ENCODE measurements around the gene ADGRB3.

The ADGRB3 gene

GRCh38 chr6:68838571-68838970 lies 203.5 kb downstream of the ADGRB3 start:
- Histone ChIP-seq H3K4me1 (no peaks in the 10 kb centered on the region), H3K9me3 (peaks cover 0 to 3% (median 0%) of the 10 kb centered on the region in 3 donors), H3K36me3 (no peaks in the 10 kb centered on the region), H3K4me3 (no peak overlapping the region), H3K27ac (no peak overlapping the region), H3K27me3 (no peaks in the 10 kb centered on the region)
- DNase-seq = no peak
- no peak for TF ChIP-seq CTCF (IDR thresholded peaks at IDR 0.05)
- intact Hi-C loops (cut with DNase I; ENCODE audit: low total_unique reads) = no loop called here

DNA sequence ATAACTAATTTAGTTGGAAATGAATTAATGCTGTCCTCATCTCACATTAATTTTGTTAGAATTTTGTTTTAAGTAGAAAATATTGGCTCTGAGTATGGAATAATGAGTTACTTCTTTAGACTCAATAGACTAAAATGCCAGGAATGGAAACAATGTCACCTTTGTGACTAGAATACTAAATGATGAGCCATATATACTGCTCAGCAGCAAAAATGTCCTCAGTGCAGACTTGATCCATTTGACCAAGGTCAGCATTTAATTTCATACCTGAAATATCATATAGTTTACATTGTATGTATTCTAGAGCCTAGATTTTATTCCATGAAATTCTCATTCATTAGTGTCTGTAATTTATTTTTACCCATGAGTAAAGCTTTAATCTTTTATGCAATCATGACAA lies 217.7 kb downstream of the ADGRB3 start:
- H3K4me1 ChIP-seq = no peaks in the 10 kb centered on the region
- no peaks in the 10 kb centered on the region for H3K36me3 ChIP-seq
- no peak for DNase-seq
- H3K4me3 ChIP-seq = no peak overlapping the region
- no peak overlapping the region for H3K27ac ChIP-seq
- no peaks in the 10 kb centered on the region for H3K9me3 ChIP-seq
- intact Hi-C loops (cut with DNase I; ENCODE audit: low total_unique reads) = no loop called here
- TF ChIP-seq CTCF (IDR thresholded peaks at IDR 0.05) = no peak
- no peaks in the 10 kb centered on the region for H3K27me3 ChIP-seq

GRCh38 chr6:68859233-68859632 lies 224.2 kb downstream of the ADGRB3 start:
- no peaks in the 10 kb centered on the region for H3K36me3 ChIP-seq
- H3K4me3 ChIP-seq = no peak overlapping the region
- no peak for TF ChIP-seq CTCF (IDR thresholded peaks at IDR 0.05)
- H3K9me3 ChIP-seq = peaks cover 0 to 12% (median 6%) of the 10 kb centered on the region in 3 donors
- no peaks in the 10 kb centered on the region for H3K27me3 ChIP-seq
- H3K27ac ChIP-seq = no peak overlapping the region
- DNase-seq = no peak
- no peaks in the 10 kb centered on the region for H3K4me1 ChIP-seq
- intact Hi-C loops (cut with DNase I; ENCODE audit: low total_unique reads) = no loop called here

DNA sequence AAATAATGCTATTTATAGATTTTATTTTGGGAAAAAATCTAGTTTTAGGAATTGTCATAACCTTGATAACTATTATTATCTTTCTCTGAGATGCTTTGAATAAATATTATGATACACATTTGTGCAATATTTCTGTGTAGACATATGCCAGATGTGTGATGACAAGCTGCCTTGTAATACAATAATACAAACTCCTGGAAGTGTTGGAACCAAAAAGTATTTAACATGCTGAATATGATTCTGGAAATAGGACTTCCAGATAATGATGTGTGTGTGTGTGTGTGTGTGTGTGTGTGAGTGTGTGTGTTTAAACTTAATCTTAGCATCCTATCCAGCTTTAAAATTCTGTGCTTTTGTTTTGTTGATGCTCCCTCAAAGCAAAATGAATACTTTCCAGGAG lies 233.6 kb downstream of the ADGRB3 start:
- Histone ChIP-seq H3K4me1 (no peaks in the 10 kb centered on the region), H3K27ac (no peak overlapping the region), H3K9me3 (peaks cover 0 to 16% (median 0%) of the 10 kb centered on the region in 3 donors), H3K27me3 (no peaks in the 10 kb centered on the region), H3K36me3 (no peaks in the 10 kb centered on the region), H3K4me3 (no peak overlapping the region)
- no peak for DNase-seq
- intact Hi-C loops (cut with DNase I; ENCODE audit: low total_unique reads) = no loop called here
- TF ChIP-seq CTCF (IDR thresholded peaks at IDR 0.05) = no peak

- DNase-seq = no peak
- Histone ChIP-seq H3K9me3 (no peaks in the 10 kb centered on the region), H3K36me3 (no peaks in the 10 kb centered on the region), H3K27me3 (no peaks in the 10 kb centered on the region), H3K4me1 (no peaks in the 10 kb centered on the region), H3K27ac (no peak overlapping the region), H3K4me3 (no peak overlapping the region)
- intact Hi-C loops (cut with DNase I; ENCODE audit: low total_unique reads) = no loop called here
- no peak for TF ChIP-seq CTCF (IDR thresholded peaks at IDR 0.05)
These were observed 238.2 kb downstream of the ADGRB3 start for GRCh38 chr6:68873236-68873635.

DNA sequence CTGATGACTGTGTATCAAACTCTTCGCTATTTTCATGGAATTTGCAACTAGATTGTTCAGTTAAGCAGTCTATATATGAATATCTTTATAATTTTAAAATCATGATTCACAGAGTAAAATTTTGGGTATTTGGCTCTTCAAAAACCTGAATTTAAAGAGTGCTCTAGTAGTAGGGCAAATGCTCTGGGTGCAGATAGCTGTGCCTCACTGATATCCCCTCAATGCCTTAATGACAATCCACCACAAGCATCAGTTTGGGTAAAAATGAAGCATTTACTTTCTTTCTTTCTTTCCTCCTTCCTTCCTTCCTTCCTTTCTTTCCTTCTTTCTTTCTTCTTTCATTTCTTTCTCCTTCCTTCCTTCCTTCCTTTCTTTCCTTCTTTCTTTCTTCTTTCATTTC lies 239.7 kb downstream of the ADGRB3 start:
- H3K4me1 ChIP-seq = no peaks in the 10 kb centered on the region
- H3K27ac ChIP-seq = no peak overlapping the region
- no peaks in the 10 kb centered on the region for H3K36me3 ChIP-seq
- no peak overlapping the region for H3K4me3 ChIP-seq
- TF ChIP-seq CTCF (IDR thresholded peaks at IDR 0.05) = no peak
- no peaks in the 10 kb centered on the region for H3K27me3 ChIP-seq
- intact Hi-C loops (cut with DNase I; ENCODE audit: low total_unique reads) = no loop called here
- DNase-seq = no peak
- no peaks in the 10 kb centered on the region for H3K9me3 ChIP-seq
